Endothelial cell of umbilical vein (primary cell): ENCODE measurements around the gene COL23A1. TPM values are rescaled to one million over a fixed set of nuclear protein-coding genes. Genes with fewer than 3 reads are reported as not detected.
A peak's percentile ranks its signal among the peaks of the same experiment; 100 is the strongest.

Source experiments
- BruUV-seq: library from RNA; stranded (reverse); fragments of 400-500 nt; replicated peaks from 2 replicates; lab custom pipeline; 2021; lab: Mats Ljungman, UMichigan
- CTCF ChIA-PET: fragments of 300-600, 350-600 bp; sonication (Branson Sonifier 250); formaldehyde crosslinking; loops from one replicate; lab custom pipeline; 2021; ENCODE audit warnings: antibody characterized with exemption, inconsistent platforms; lab: Charles Lee
- POLR2A ChIA-PET: fragments of 300-600, 350-600 bp; sonication (Branson Sonifier 250); formaldehyde crosslinking; loops from one replicate; lab custom pipeline; 2021; ENCODE audit warnings: antibody characterized with exemption, inconsistent platforms; lab: Charles Lee
- DNase-seq: peaks from one replicate; pipeline ENCODE4 v3.0.0-alpha.2; 2011; ENCODE audit warnings: low read depth, low spot score
- FAIRE-seq: peaks from 2 replicates; lab custom pipeline; 2011; peaks lifted over from hg19 to GRCh38; lab: Jason Lieb, UNC
- H2AFZ ChIP-seq: 2 replicates; pipeline ENCODE4 v1.6.0; 2012; ENCODE audit warnings: low read depth, low read length, control low read depth, inconsistent platforms
- H3K27ac ChIP-seq: 2 replicates; pipeline ENCODE4 v1.5.1; 2011; ENCODE audit warnings: low read depth, mild to moderate bottlenecking, control low read depth, low read length, moderate library complexity; ENCODE audit not compliant: insufficient read depth
- H3K27me3 ChIP-seq, 2 experiments: 2 replicates each; pipeline versions ENCODE4 v1.6.0 to v1.6.1; 2011; ENCODE audit warnings: low read length in 2 of 2, mixed read lengths in 1 of 2; ENCODE audit not compliant: control insufficient read depth in 2 of 2, insufficient read depth in 2 of 2
- H3K36me3 ChIP-seq, 2 experiments: 2 replicates in 1 of 2; 3 replicates in 1 of 2; pipeline ENCODE4 v1.5.1; 2011; ENCODE audit warnings: low read length in 2 of 2, mild to moderate bottlenecking in 1 of 2, moderate library complexity in 1 of 2; ENCODE audit not compliant: control insufficient read depth in 2 of 2, insufficient read depth in 2 of 2; ENCODE audit errors: extremely low read depth in 1 of 2
- H3K4me1 ChIP-seq: 3 replicates; pipeline ENCODE4 v1.5.1; 2011; ENCODE audit warnings: mild to moderate bottlenecking, low read length; ENCODE audit not compliant: control insufficient read depth, insufficient read depth; ENCODE audit errors: extremely low read depth
- H3K4me2 ChIP-seq: 2 replicates; pipeline ENCODE4 v1.6.1; 2011; ENCODE audit warnings: low read length, control low read depth, mixed read lengths; ENCODE audit not compliant: insufficient read depth
- H3K4me3 ChIP-seq, 3 experiments: fragments of 200-600 bp in 1 of 3; sonication (generic), shearing (Covaris generic) in 1 of 3; replicated peaks in 1 of 3; 2 replicates each; pipeline ENCODE4 v1.5.1; 2011 to 2016; ENCODE audit warnings: control low read depth in 3 of 3, low read length in 3 of 3, mild to moderate bottlenecking in 2 of 3, inconsistent platforms in 1 of 3, low read depth in 1 of 3, moderate library complexity in 1 of 3; ENCODE audit not compliant: insufficient read depth in 1 of 3
- H3K79me2 ChIP-seq: 2 replicates; pipeline ENCODE4 v1.6.0; 2012; ENCODE audit warnings: low read length, inconsistent platforms; ENCODE audit not compliant: control insufficient read depth, insufficient read depth
- H3K9ac ChIP-seq: replicated peaks from 2 replicates; pipeline ENCODE3; 2011; ENCODE audit warnings: low read length, control low read depth; ENCODE audit not compliant: insufficient read depth; ENCODE audit errors: extremely low read depth
- H3K9me1 ChIP-seq: replicated peaks from 3 replicates; pipeline ENCODE4 v1.6.0; 2011; ENCODE audit warnings: mild to moderate bottlenecking, low read length; ENCODE audit not compliant: control insufficient read depth, insufficient read depth; ENCODE audit errors: extremely low read depth
- H3K9me3 ChIP-seq: replicated peaks from 2 replicates; pipeline ENCODE4 v1.5.1; 2012; ENCODE audit warnings: low read length, inconsistent platforms; ENCODE audit not compliant: control insufficient read depth, insufficient read depth
- H4K20me1 ChIP-seq: replicated peaks from 2 replicates; pipeline ENCODE3; 2011; ENCODE audit warnings: mild to moderate bottlenecking, low read length; ENCODE audit not compliant: control insufficient read depth, insufficient read depth; ENCODE audit errors: extremely low read depth
- CTCF ChIP-seq, 2 donors: IDR thresholded peaks; 1 replicate in 1 of 2; 2 replicates in 1 of 2; pipeline ENCODE4 v1.5.1; 2011; ENCODE audit warnings: low read length in 2 of 2, mild to moderate bottlenecking in 2 of 2, moderate library complexity in 2 of 2, control low read depth in 1 of 2, inconsistent platforms in 1 of 2, low read depth in 1 of 2; ENCODE audit not compliant: insufficient read depth in 1 of 2; ENCODE audit errors: extremely low read depth in 1 of 2
- EZH2 ChIP-seq: IDR thresholded peaks from 2 replicates; pipeline ENCODE4 v1.6.1; 2012; ENCODE audit warnings: borderline replicate concordance, low read depth, mild to moderate bottlenecking, moderate library complexity, low read length, inconsistent platforms; ENCODE audit not compliant: severe bottlenecking
- FOS ChIP-seq: IDR thresholded peaks from 2 replicates; pipeline ENCODE4 v1.6.1; 2011; ENCODE audit warnings: mild to moderate bottlenecking, low read length, moderate library complexity, borderline replicate concordance; ENCODE audit not compliant: insufficient read depth
- GATA2 ChIP-seq: IDR thresholded peaks from 2 replicates; pipeline ENCODE4 v1.7.0; 2011; ENCODE audit warnings: low read depth, mild to moderate bottlenecking, moderate library complexity, mixed read lengths, low read length; ENCODE audit not compliant: insufficient read length, insufficient read depth
- JUN ChIP-seq: IDR thresholded peaks from 2 replicates; pipeline ENCODE4 v1.6.1; 2011; ENCODE audit warnings: borderline replicate concordance, low read depth; ENCODE audit not compliant: insufficient read length, insufficient read depth
- MAX ChIP-seq: IDR thresholded peaks from 2 replicates; pipeline ENCODE4 v1.6.1; 2011; ENCODE audit not compliant: insufficient read depth, insufficient read length
- MYC ChIP-seq: IDR thresholded peaks from one replicate; pipeline ENCODE4 v1.6.1; 2011; ENCODE audit warnings: mild to moderate bottlenecking, low read depth, low read length
- POLR2A ChIP-seq: IDR thresholded peaks from 2 replicates; pipeline ENCODE4 v1.6.1; 2012; ENCODE audit warnings: low read depth, mild to moderate bottlenecking, control low read depth, low read length
- POLR2AphosphoS5 ChIP-seq: IDR thresholded peaks from 2 replicates; pipeline ENCODE4 v1.6.1; 2012; ENCODE audit warnings: low read depth, mild to moderate bottlenecking, control low read depth, low read length, moderate library complexity; ENCODE audit not compliant: insufficient read depth
- dilution Hi-C: fragments of 300-500 bp; cut with MboI; formaldehyde crosslinking; loops from one replicate; pipeline ENCODE4 v1.15.0; 2019; ENCODE audit warnings: low sequenced_read_pairs; ENCODE audit not compliant: extremely low pct_ligation_motif_present
- intact Hi-C: fragments of 100-400 bp; cut with micrococcal nuclease; formaldehyde crosslinking; loops from one replicate; pipeline ENCODE4 v1.10.0; 2022
- polyA plus RNA-seq, 4 experiments: library from polyadenylated mRNA; depleted of rRNA in 3 of 4; stranded (reverse) in 3 of 4; unstranded in 1 of 4; fragments of >200 nt; gene quantifications; 2 replicates each; pipeline versions ENCODE4 v1.2.1 to v1.2.3, GENCODE V29; 2011 to 2012; ENCODE audit warnings: missing spikeins in 1 of 4
- total RNA-seq: library from RNA; stranded (reverse); gene quantifications from 2 replicates; pipeline ENCODE4 v1.2.3, GENCODE V29; 2021

The COL23A1 gene
- total and polyA plus RNA-seq, 2 donors (not counting 3 experiments of a cell fraction or from before 2014, with no cell fraction given): not detected

GRCh38 chr5:178208540-178209227, 381.5 kb downstream of the COL23A1 start:
- peaks cover 55% of the 10 kb centered on the region for H3K79me2 ChIP-seq
- ChIA-PET POLR2A (no interaction called here), CTCF (no interaction called here)
- FAIRE-seq (no peak), DNase-seq (no peak)
- dilution Hi-C loops: no loop called here
- intact Hi-C loops: no loop called here
- no peaks in the 10 kb centered on the region for H3K9me3 ChIP-seq
- H3K27me3 ChIP-seq: no peaks in the 10 kb centered on the region
- H3K36me3 ChIP-seq: peaks cover 30 to 57% of the 10 kb centered on the region in 2 experiments
- H3K27ac ChIP-seq: no peak overlapping the region
- peaks cover 4% of the 10 kb centered on the region for H4K20me1 ChIP-seq
- peaks cover 22% of the 10 kb centered on the region for H3K4me1 ChIP-seq
- TF ChIP-seq CTCF (IDR thresholded peaks at IDR 0.05; ENCODE audit: extremely low read depth in 1 of 2, insufficient read depth in 1 of 2, low read depth in 1 of 2, low read length in 2 of 2) (peak in 1 of 2 donors; percentile 11), MAX (no peak)
- H2AFZ ChIP-seq: no peak overlapping the region
- no peak overlapping the region for H3K9ac ChIP-seq
- H3K9me1 ChIP-seq: no peaks in the 10 kb centered on the region
- H3K4me3 ChIP-seq: no peak overlapping the region
- H3K4me2 ChIP-seq: no peak overlapping the region
- BruUV-seq: no TSS peak

GRCh38 chr5:178207917-178208280, 382.3 kb downstream of the COL23A1 start:
- no TSS peak for BruUV-seq
- Histone ChIP-seq H3K9me3 (no peaks in the 10 kb centered on the region), H3K79me2 (peaks cover 55% of the 10 kb centered on the region), H3K4me3 (no peak overlapping the region), H3K27ac (no peak overlapping the region), H3K36me3 (peaks cover 30 to 53% of the 10 kb centered on the region in 2 experiments), H3K27me3 (no peaks in the 10 kb centered on the region), H3K4me2 (no peak overlapping the region), H4K20me1 (peaks cover 4% of the 10 kb centered on the region), H3K9me1 (no peaks in the 10 kb centered on the region), H3K4me1 (peaks cover 22% of the 10 kb centered on the region), H2AFZ (no peak overlapping the region), H3K9ac (no peak overlapping the region)
- dilution Hi-C loops (no loop called here), intact Hi-C loops (no loop called here)
- CTCF ChIA-PET: interaction anchor here (1.3 kb wide), 1 partner anchor 132 kb away, joined by 6 read pairs; no protein-coding TSS in a partner anchor
- POLR2A ChIA-PET: no interaction called here
- DNase-seq: no peak
- TF ChIP-seq POLR2A (no peak), JUN (no peak), FOS (no peak), EZH2 (no peak), MAX (no peak), POLR2AphosphoS5 (no peak), MYC (no peak), CTCF (IDR thresholded peaks at IDR 0.05; ENCODE audit: extremely low read depth in 1 of 2, insufficient read depth in 1 of 2, low read depth in 1 of 2, low read length in 2 of 2) (no peak), GATA2 (no peak)
- no peak for FAIRE-seq
